OCI-LY3 (cell line): ENCODE results near the gene TUBA4A.

Experiments
- EZH2phosphoT487 ChIP-seq: fragments of 200-600 bp; shearing (Covaris generic); IDR thresholded peaks from 2 replicates; pipeline ENCODE4 v1.6.1; 2018; ENCODE audit warnings: antibody characterized with exemption, mixed run types, low read depth
- TF ChIP-seq, protein P1 (sequence below): fragments of 200-600, 300-600 bp; sonication (generic); IDR thresholded peaks from 2 replicates; pipeline ENCODE4 v1.5.1; 2014; ENCODE audit warnings: antibody characterized with exemption, low read length, low read depth

GRCh38 chr2:219302412-219302968, 48.8 kb upstream of the TUBA4A start:
- TF ChIP-seq, protein P1, sequence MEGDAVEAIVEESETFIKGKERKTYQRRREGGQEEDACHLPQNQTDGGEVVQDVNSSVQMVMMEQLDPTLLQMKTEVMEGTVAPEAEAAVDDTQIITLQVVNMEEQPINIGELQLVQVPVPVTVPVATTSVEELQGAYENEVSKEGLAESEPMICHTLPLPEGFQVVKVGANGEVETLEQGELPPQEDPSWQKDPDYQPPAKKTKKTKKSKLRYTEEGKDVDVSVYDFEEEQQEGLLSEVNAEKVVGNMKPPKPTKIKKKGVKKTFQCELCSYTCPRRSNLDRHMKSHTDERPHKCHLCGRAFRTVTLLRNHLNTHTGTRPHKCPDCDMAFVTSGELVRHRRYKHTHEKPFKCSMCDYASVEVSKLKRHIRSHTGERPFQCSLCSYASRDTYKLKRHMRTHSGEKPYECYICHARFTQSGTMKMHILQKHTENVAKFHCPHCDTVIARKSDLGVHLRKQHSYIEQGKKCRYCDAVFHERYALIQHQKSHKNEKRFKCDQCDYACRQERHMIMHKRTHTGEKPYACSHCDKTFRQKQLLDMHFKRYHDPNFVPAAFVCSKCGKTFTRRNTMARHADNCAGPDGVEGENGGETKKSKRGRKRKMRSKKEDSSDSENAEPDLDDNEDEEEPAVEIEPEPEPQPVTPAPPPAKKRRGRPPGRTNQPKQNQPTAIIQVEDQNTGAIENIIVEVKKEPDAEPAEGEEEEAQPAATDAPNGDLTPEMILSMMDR = no peak
- TF ChIP-seq EZH2phosphoT487 = no peak
